ENCODE results near the gene DGKD. TPM values are rescaled to one million over a fixed set of nuclear protein-coding genes. Genes with fewer than 3 reads are reported as not detected.

The DGKD gene
- total and polyA plus RNA-seq, 10 of the 15 experiments (the other 5 are each of a cell fraction or from before 2014, with no cell fraction given) = 2.7 to 81.9 (median 27.0) TPM

GRCh38 chr2:233402789-233403188 is 48.5 kb downstream of the DGKD start:
- Histone ChIP-seq H3K4me3 (no peak overlapping the region), H3K4me1 (ENCODE audit: control insufficient read depth, insufficient read depth, low read length) (no peaks in the 10 kb centered on the region), H3K9ac (ENCODE audit: control insufficient read depth, insufficient read depth, low read length) (no peak overlapping the region), H3K27ac (ENCODE audit: control insufficient read depth, insufficient read depth) (no peak overlapping the region), H3K79me2 (ENCODE audit: control insufficient read depth, insufficient read depth, low read length) (no peaks in the 10 kb centered on the region; the same call in 1 of the 2 replicates), H3K4me2 (ENCODE audit: control insufficient read depth, insufficient read depth) (no peak overlapping the region), H3K36me3 (ENCODE audit: control insufficient read depth in 2 of 2, insufficient read depth in 2 of 2, low read length in 1 of 2) (peaks cover 1 to 9% of the 10 kb centered on the region in 2 experiments), H3K27me3 (replicated peaks in 1 of 2; ENCODE audit: control insufficient read depth in 2 of 2, insufficient read depth in 2 of 2, low read length in 1 of 2) (no peaks in the 10 kb centered on the region), H2AFZ (ENCODE audit: control insufficient read depth, low read depth, low read length) (no peak overlapping the region), H4K20me1 (ENCODE audit: control insufficient read depth, insufficient read depth) (no peaks in the 10 kb centered on the region), H3K9me3 (replicated peaks; ENCODE audit: control insufficient read depth, insufficient read depth, low read length) (no peaks in the 10 kb centered on the region)
- no TSS peak for BruUV-seq (replicated peaks)
- WGBS (ENCODE audit: insufficient coverage, insufficient replicate concordance, low lambda C conversion rate, missing lambda C conversion rate) = 97% methylated on average over 5 of the region's 5 CpGs
- ChIA-PET POLR2A (no interaction called here), CTCF (interaction anchor here (0.6 to 10.8 kb wide), 6 partner anchors 8 to 309 kb away, joined by 3 to 215 read pairs (median 8); partner anchors contain the start of gene UGT1A5), RAD21 (ENCODE audit: unreplicated experiment) (interaction anchor here (1.4 to 1.5 kb wide), 2 partner anchors 17 to 40 kb away, joined by 4 to 7 read pairs; no protein-coding TSS in a partner anchor), SMC1A (ENCODE audit: uncharacterized antibody, unreplicated experiment) (interaction anchor here (0.6 to 7.2 kb wide), 7 partner anchors 8 to 1217 kb away, joined by 3 to 80 read pairs (median 3); no protein-coding TSS in a partner anchor)
- no peak for ATAC-seq
- intact Hi-C loops (cut with micrococcal nuclease; ENCODE audit: unreplicated experiment) (no loop called here), in situ Hi-C loops (cut with MboI) (no loop called here)
- DNase-seq (ENCODE audit: low read depth, low spot score) = no peak
- no peak for TF ChIP-seq SPI1 (IDR thresholded peaks at IDR 0.05; ENCODE audit: borderline replicate concordance, insufficient read depth, low read depth, low read length)
- no peak for TF ChIP-seq IKZF1 (conservative IDR thresholded peaks at IDR 0.05)
- TF ChIP-seq KAT2A (conservative IDR thresholded peaks at IDR 0.05; ENCODE audit: control insufficient read depth, low read depth, low read length) = no peak
- no peak for TF ChIP-seq ZBTB4 (CRISPR knock-in tag; IDR thresholded peaks at IDR 0.05)
- no peak for TF ChIP-seq MXI1 (IDR thresholded peaks at IDR 0.05; ENCODE audit: low read depth, low read length)
- no peak for TF ChIP-seq ELK1 (IDR thresholded peaks at IDR 0.05; ENCODE audit: low read depth, low read length)
- no peak for TF ChIP-seq SMC3 (IDR thresholded peaks at IDR 0.05; ENCODE audit: borderline replicate concordance, low read length)
- no peak for TF ChIP-seq ATF2 (IDR thresholded peaks at IDR 0.05; ENCODE audit: low read length)
- no peak for TF ChIP-seq MLLT1 (IDR thresholded peaks at IDR 0.05)
- TF ChIP-seq IKZF2 (IDR thresholded peaks at IDR 0.05) = no peak
- no peak for TF ChIP-seq YBX1 (IDR thresholded peaks at IDR 0.05)
- TF ChIP-seq JUND (IDR thresholded peaks at IDR 0.05; ENCODE audit: low read depth, low read length) = no peak
- TF ChIP-seq PML (IDR thresholded peaks at IDR 0.05; ENCODE audit: low read length) = no peak
- TF ChIP-seq E2F4 (IDR thresholded peaks at IDR 0.05; ENCODE audit: low read depth, low read length) = no peak
- no peak for TF ChIP-seq PAX8 (IDR thresholded peaks at IDR 0.05)
- no peak for TF ChIP-seq ZBED1 (IDR thresholded peaks at IDR 0.05; ENCODE audit: borderline replicate concordance)
- FAIRE-seq = no peak
